CD14-positive monocyte (primary cell): ENCODE measurements around the gene IFNK. TPM values are rescaled to one million over a fixed set of nuclear protein-coding genes. Genes with fewer than 3 reads are reported as not detected.

ENCODE experiments used
- DNase-seq, 3 donors: peaks; one replicate each; pipeline ENCODE4 v3.0.0-alpha.2; 2011 to 2022
- H2AFZ ChIP-seq: 2 replicates; pipeline ENCODE4 v1.6.0; 2012; ENCODE audit warnings: mild to moderate bottlenecking, low read depth, low read length, inconsistent platforms; ENCODE audit not compliant: insufficient read depth, poor library complexity, severe bottlenecking
- H3K27ac ChIP-seq, 2 donors: 1 replicate in 1 of 2; 2 replicates in 1 of 2; pipeline ENCODE4 v1.5.1; 2012 to 2013; ENCODE audit warnings: low read length in 2 of 2, control low read depth in 1 of 2, inconsistent platforms in 1 of 2, low read depth in 1 of 2, mild to moderate bottlenecking in 1 of 2
- H3K27me3 ChIP-seq, 2 donors: one replicate each; pipeline versions ENCODE4 v1.6.0 to v1.6.1; 2011 to 2013; ENCODE audit warnings: low read length in 2 of 2; ENCODE audit not compliant: control insufficient read depth in 2 of 2, insufficient read depth in 2 of 2
- H3K36me3 ChIP-seq, 2 donors: replicated peaks in 1 of 2; 1 replicate in 1 of 2; 2 replicates in 1 of 2; pipeline versions ENCODE4 v1.5.1 to v1.6.1; 2012 to 2013; ENCODE audit warnings: low read length in 2 of 2, control low read depth in 1 of 2, inconsistent platforms in 1 of 2, mild to moderate bottlenecking in 1 of 2; ENCODE audit not compliant: insufficient read depth in 2 of 2, control insufficient read depth in 1 of 2
- H3K4me1 ChIP-seq, 2 donors: 1 replicate in 1 of 2; 2 replicates in 1 of 2; pipeline versions ENCODE4 v1.5.1 to v1.6.1; 2012 to 2013; ENCODE audit warnings: low read length in 2 of 2, control low read depth in 1 of 2, inconsistent platforms in 1 of 2, mild to moderate bottlenecking in 1 of 2, moderate library complexity in 1 of 2; ENCODE audit not compliant: insufficient read depth in 2 of 2, control insufficient read depth in 1 of 2
- H3K4me2 ChIP-seq: replicated peaks from 2 replicates; pipeline ENCODE3; 2012; ENCODE audit warnings: low read length, moderate library complexity, mild to moderate bottlenecking; ENCODE audit not compliant: poor library complexity, severe bottlenecking; ENCODE audit errors: extremely low read depth
- H3K4me3 ChIP-seq, 3 experiments: fragments of 200-600 bp in 1 of 3; sonication (generic) in 1 of 3; replicated peaks in 1 of 3; 1 replicate in 2 of 3; 2 replicates in 1 of 3; pipeline ENCODE4 v1.5.1; 2011 to 2013; ENCODE audit warnings: low read length in 3 of 3, mild to moderate bottlenecking in 3 of 3, control low read depth in 2 of 3, low read depth in 2 of 3, inconsistent platforms in 1 of 3, moderate library complexity in 1 of 3
- H3K79me2 ChIP-seq: 2 replicates; pipeline ENCODE4 v1.6.0; 2012; ENCODE audit warnings: mild to moderate bottlenecking, control low read depth, inconsistent platforms, low read length, moderate library complexity; ENCODE audit not compliant: insufficient read depth
- H3K9ac ChIP-seq: 2 replicates; pipeline ENCODE4 v1.6.0; 2017; ENCODE audit warnings: low read length, mild to moderate bottlenecking; ENCODE audit not compliant: insufficient read depth, poor library complexity, severe bottlenecking
- H3K9me3 ChIP-seq, 2 donors: replicated peaks in 1 of 2; 1 replicate in 1 of 2; 2 replicates in 1 of 2; pipeline versions ENCODE4 v1.5.1 to v1.6.1; 2012 to 2013; ENCODE audit warnings: low read length in 2 of 2, control low read depth in 1 of 2; ENCODE audit not compliant: control insufficient read depth in 1 of 2, insufficient read depth in 1 of 2
- H4K20me1 ChIP-seq: 2 replicates; pipeline ENCODE4 v1.6.0; 2012; ENCODE audit warnings: mild to moderate bottlenecking, low read length, control low read depth, moderate library complexity; ENCODE audit not compliant: insufficient read depth
- H3K27ac Mint-ChIP-seq, 7 donors: one replicate each; pipeline ENCODE4 v1.8.0; 2020; ENCODE audit warnings: mild to moderate bottlenecking in 7 of 7, mixed read lengths in 7 of 7, moderate library complexity in 6 of 7, inconsistent platforms in 2 of 7
- H3K27me3 Mint-ChIP-seq, 3 donors: one replicate each; pipeline ENCODE4 v1.8.0; 2021 to 2022; ENCODE audit warnings: low read depth in 3 of 3, mild to moderate bottlenecking in 3 of 3, mixed read lengths in 3 of 3, moderate library complexity in 3 of 3, inconsistent platforms in 1 of 3
- H3K36me3 Mint-ChIP-seq, 2 donors: one replicate each; pipeline ENCODE4 v1.8.0; 2020; ENCODE audit warnings: mixed read lengths in 2 of 2, inconsistent platforms in 1 of 2, mild to moderate bottlenecking in 1 of 2
- H3K4me1 Mint-ChIP-seq: one replicate; pipeline ENCODE4 v1.8.0; 2020; ENCODE audit warnings: mild to moderate bottlenecking, mixed read lengths
- H3K4me3 Mint-ChIP-seq, 2 donors: one replicate each; pipeline ENCODE4 v1.8.0; 2020; ENCODE audit warnings: mild to moderate bottlenecking in 2 of 2, mixed read lengths in 2 of 2, moderate library complexity in 1 of 2
- H3K9me3 Mint-ChIP-seq, 7 donors: one replicate each; pipeline ENCODE4 v1.8.0; 2020 to 2022; ENCODE audit warnings: mixed read lengths in 7 of 7, mild to moderate bottlenecking in 6 of 7, moderate library complexity in 6 of 7, inconsistent platforms in 2 of 7
- intact Hi-C, 2 donors: fragments of 100-400 bp; cut with micrococcal nuclease; formaldehyde crosslinking; loops; one replicate each; pipeline versions ENCODE4 v1.15.0 to v1.15.1; 2023
- polyA plus RNA-seq, 3 donors: library from polyadenylated mRNA; depleted of rRNA in 1 of 3; unstranded in 2 of 3; stranded (reverse) in 1 of 3; fragments of 300-500 nt in 2 of 3; fragments of >200 nt in 1 of 3; fragmentation: Illumina TruSeq in 2 of 3; gene quantifications; 1 replicate in 2 of 3; 2 replicates in 1 of 3; pipeline ENCODE4 v1.2.3, GENCODE V29; 2012 to 2021
- TF ChIP-seq, protein P1 (sequence below): fragments of 200-600 bp; IDR thresholded peaks from one replicate; pipeline ENCODE4 v1.8.0; 2022; ENCODE audit warnings: antibody characterized with exemption, mild to moderate bottlenecking

The IFNK gene
- polyA plus RNA-seq, 3 donors: not detected

DNA sequence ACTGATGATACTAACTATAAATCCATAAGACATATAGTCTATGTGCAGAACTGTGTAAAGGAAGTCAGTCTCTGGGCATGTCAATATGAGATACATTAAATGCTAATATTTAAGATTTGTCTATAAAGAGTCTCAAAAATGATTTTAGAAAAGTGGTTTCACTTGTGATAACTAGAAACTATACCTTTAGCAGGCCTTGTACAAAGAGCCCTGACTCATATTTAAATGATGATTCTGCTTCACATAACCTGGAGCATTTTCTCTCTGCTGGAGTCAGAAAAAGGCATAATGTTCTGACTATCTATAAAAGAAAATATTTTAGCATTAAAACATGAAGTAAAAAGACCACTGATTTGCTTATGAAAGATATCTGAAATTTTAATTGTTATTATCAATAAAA, 34.2 kb downstream of the IFNK start:
- peaks cover 8 to 10% of the 10 kb centered on the region in 2 donors for H3K4me1 ChIP-seq
- H3K27me3 ChIP-seq: no peaks in the 10 kb centered on the region
- TF ChIP-seq, protein P1, sequence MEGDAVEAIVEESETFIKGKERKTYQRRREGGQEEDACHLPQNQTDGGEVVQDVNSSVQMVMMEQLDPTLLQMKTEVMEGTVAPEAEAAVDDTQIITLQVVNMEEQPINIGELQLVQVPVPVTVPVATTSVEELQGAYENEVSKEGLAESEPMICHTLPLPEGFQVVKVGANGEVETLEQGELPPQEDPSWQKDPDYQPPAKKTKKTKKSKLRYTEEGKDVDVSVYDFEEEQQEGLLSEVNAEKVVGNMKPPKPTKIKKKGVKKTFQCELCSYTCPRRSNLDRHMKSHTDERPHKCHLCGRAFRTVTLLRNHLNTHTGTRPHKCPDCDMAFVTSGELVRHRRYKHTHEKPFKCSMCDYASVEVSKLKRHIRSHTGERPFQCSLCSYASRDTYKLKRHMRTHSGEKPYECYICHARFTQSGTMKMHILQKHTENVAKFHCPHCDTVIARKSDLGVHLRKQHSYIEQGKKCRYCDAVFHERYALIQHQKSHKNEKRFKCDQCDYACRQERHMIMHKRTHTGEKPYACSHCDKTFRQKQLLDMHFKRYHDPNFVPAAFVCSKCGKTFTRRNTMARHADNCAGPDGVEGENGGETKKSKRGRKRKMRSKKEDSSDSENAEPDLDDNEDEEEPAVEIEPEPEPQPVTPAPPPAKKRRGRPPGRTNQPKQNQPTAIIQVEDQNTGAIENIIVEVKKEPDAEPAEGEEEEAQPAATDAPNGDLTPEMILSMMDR: no peak
- peaks cover 72% of the 10 kb centered on the region for H3K79me2 ChIP-seq
- peak overlapping the region in 1 of 2 donors; percentile 45 for H3K27ac ChIP-seq
- H3K4me2 ChIP-seq: no peak overlapping the region
- no peak overlapping the region for H2AFZ ChIP-seq
- Mint-ChIP-seq H3K4me1 (peaks cover 12% of the 10 kb centered on the region), H3K36me3 (peaks cover 71 to 82% of the 10 kb centered on the region in 2 donors), H3K27ac (no peak overlapping the region), H3K4me3 (no peak overlapping the region), H3K9me3 (peaks cover 0 to 1% (median 0%) of the 10 kb centered on the region in 7 donors), H3K27me3 (no peaks in the 10 kb centered on the region)
- intact Hi-C loops: no loop called here
- no peaks in the 10 kb centered on the region for H3K9me3 ChIP-seq
- no peak for DNase-seq
- H4K20me1 ChIP-seq: peaks cover 36% of the 10 kb centered on the region
- peaks cover 94 to 98% of the 10 kb centered on the region in 2 donors for H3K36me3 ChIP-seq
- no peak overlapping the region for H3K9ac ChIP-seq
- no peak overlapping the region for H3K4me3 ChIP-seq

DNA sequence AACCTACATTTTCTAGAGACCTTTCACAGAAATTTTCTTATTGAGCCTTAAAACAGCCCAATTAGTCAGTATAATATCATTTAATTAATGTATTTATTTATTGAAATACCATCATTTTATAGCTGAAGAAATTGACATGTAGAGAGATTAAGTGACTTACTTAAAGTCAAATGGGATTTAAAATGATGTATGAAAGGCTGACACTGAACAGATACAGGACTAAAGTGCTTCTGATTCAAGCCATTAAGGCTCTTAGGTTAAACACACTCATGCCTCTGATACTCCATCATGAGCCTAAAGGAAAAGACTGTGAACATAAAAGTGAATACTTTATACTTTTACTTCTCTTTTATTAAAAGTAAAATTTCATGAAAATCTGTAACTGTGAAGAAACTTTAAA, 36.4 kb downstream of the IFNK start:
- peaks cover 33% of the 10 kb centered on the region for H3K4me1 Mint-ChIP-seq
- H4K20me1 ChIP-seq: peaks cover 15% of the 10 kb centered on the region
- H3K4me3 Mint-ChIP-seq: no peak overlapping the region
- H2AFZ ChIP-seq: no peak overlapping the region
- H3K4me3 ChIP-seq: no peak overlapping the region
- peaks cover 72 to 82% of the 10 kb centered on the region in 2 donors for H3K36me3 ChIP-seq
- H3K27ac Mint-ChIP-seq: no peak overlapping the region
- peaks cover 72% of the 10 kb centered on the region for H3K79me2 ChIP-seq
- intact Hi-C loops: no loop called here
- peaks cover 0 to 1% (median 0%) of the 10 kb centered on the region in 7 donors for H3K9me3 Mint-ChIP-seq
- TF ChIP-seq, protein P1: no peak
- no peak overlapping the region for H3K27ac ChIP-seq
- H3K27me3 Mint-ChIP-seq: no peaks in the 10 kb centered on the region
- no peak overlapping the region for H3K4me2 ChIP-seq
- H3K4me1 ChIP-seq: peaks cover 28 to 32% of the 10 kb centered on the region in 2 donors
- DNase-seq: no peak
- H3K9ac ChIP-seq: no peak overlapping the region
- no peaks in the 10 kb centered on the region for H3K27me3 ChIP-seq
- no peaks in the 10 kb centered on the region for H3K9me3 ChIP-seq
- H3K36me3 Mint-ChIP-seq: peaks cover 61 to 72% of the 10 kb centered on the region in 2 donors
